GM12874 (cell line): ENCODE results near the gene SETD2.

ENCODE experiments used
- TF ChIP-seq, protein P1 (sequence below): IDR thresholded peaks from 2 replicates; pipeline ENCODE4 v1.5.1; 2011; ENCODE audit warnings: low read depth, mild to moderate bottlenecking, control low read depth, low read length, moderate library complexity; ENCODE audit not compliant: insufficient read depth

The SETD2 gene

DNA sequence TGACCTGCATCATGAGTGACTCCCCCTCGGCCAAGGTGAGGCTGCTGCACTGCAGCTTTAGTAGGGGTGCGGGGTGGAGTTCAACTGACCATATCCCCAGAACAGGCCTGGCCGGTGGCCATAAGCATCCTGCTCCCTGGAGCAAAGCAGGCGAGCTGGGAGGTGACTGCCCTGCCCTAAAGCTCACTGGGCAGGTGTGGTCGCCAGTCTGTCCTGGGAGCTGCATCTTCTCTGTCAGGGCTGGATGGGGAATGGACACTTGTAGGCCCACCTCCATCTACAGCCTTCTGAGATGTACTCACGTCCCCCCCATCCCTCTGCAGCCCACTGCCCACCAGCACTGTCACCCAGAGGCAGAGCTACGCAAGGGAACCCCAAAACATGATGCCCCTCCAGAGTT is 169.9 kb downstream of the SETD2 start:
- TF ChIP-seq, protein P1, sequence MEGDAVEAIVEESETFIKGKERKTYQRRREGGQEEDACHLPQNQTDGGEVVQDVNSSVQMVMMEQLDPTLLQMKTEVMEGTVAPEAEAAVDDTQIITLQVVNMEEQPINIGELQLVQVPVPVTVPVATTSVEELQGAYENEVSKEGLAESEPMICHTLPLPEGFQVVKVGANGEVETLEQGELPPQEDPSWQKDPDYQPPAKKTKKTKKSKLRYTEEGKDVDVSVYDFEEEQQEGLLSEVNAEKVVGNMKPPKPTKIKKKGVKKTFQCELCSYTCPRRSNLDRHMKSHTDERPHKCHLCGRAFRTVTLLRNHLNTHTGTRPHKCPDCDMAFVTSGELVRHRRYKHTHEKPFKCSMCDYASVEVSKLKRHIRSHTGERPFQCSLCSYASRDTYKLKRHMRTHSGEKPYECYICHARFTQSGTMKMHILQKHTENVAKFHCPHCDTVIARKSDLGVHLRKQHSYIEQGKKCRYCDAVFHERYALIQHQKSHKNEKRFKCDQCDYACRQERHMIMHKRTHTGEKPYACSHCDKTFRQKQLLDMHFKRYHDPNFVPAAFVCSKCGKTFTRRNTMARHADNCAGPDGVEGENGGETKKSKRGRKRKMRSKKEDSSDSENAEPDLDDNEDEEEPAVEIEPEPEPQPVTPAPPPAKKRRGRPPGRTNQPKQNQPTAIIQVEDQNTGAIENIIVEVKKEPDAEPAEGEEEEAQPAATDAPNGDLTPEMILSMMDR: no peak

DNA sequence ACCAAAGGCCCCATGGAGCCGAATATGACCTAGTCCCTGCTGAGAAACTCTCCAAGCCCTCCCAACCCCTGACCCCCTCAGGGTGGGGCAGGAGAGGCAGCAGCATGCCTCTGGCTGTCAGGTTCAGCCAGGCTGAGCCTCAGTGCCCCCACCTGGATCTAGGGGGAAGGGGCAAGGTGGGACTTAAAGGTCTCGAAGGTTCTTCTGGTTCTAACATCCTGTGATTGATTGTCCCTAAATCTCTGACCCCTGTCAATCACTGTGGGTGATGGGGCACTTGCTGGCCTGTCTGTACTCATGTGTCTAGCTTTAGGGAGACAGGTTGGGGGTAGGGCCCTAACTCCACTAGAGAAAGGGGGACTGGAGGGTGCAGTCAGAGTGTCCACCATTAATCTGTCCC is 170.6 kb downstream of the SETD2 start:
- TF ChIP-seq, protein P1: no peak

DNA sequence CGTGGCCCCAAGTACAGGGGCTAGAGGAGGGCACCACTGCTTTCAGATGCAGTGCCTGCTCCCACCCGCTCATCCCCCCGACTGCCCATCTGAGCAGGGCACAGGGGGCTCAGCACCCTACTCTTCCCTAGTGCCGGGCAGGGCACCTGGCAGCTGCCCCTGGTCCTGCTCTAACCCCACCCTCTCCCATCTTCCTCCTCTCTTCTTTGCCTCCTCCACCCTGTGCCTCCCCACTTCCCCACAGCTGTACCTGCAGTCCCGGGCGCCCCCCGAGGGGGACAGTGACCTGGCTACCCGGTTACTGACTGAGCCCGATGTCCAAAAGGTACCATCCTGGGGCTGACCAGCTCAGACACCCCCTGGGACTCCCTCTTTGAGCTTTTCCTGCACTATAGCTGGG is 171.7 kb downstream of the SETD2 start:
- TF ChIP-seq, protein P1: no peak

DNA sequence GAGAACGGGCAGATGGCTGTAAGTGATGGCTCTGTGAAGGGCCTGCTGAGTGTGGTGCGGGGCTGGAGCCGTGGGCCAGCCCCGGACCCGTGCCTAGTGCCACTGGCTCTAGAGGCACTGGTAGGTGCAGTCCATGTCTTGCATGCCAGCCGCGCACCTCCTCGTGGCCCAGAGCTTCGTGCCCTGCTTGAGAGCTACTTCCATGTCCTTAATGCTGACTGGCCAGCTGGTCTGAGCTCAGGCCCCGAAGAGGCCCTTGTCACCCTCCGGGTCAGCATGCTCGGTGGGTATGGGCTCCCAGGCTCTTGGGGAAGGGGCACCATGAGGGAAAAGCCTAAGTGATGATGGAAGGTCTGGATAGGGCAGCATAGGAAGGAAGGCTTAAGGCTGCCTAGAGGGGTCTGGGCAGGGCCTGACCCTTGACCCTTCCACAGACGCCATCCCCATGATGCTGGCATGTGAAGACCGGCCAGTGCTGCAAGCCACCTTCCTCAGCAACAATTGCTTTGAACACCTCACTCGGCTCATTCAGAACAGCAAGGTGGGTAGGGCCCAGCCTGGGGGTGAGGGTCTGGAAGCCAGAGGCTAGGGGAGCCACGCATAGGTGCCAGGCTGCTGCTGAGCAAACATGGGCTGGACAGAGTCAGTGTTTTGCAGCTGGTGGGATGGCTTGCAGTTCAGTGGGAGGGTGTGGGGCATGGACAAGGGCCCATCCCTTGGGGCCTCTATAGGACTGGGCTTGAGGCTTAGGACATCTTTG is 172.3 kb downstream of the SETD2 start:
- TF ChIP-seq, protein P1: no peak

DNA sequence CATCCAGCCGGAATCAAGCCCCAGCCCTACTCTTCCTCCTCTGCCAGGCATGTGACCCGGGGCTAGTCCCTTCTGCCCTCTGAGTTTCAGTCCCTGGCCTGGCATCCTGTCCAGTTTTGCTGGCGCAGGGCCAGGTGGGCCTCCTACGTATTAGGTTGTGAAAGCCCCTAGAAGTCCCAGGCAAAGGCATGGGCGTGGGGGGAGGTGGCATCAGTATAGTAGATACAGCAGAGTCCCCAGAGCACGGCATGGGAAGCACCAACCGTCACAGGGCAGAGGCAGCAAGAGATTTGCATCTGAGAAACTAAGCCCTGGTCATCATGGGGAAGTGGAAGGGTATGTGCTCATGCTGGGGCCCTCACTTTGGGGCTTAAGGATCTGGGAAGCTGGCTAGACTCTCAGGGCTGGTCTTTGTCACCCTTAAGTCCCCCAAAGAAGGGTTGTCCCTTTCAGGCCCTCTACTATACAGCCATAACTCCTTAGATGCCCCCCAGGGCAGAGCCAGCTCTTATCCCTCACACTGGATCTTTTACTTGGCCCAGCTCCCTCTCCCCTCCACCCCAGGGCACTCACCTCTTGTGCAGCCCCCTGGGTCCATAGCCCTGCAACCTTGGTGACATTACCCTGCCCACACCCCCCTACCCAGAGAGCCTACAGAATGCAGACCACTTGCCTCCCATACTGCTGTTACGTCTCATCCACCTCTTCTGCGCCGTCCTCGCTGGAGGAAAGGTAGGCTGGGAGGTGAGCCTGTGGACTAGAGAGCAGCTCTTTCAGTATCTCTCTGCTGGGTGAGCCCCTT is 173.1 kb downstream of the SETD2 start:
- TF ChIP-seq, protein P1: no peak

DNA sequence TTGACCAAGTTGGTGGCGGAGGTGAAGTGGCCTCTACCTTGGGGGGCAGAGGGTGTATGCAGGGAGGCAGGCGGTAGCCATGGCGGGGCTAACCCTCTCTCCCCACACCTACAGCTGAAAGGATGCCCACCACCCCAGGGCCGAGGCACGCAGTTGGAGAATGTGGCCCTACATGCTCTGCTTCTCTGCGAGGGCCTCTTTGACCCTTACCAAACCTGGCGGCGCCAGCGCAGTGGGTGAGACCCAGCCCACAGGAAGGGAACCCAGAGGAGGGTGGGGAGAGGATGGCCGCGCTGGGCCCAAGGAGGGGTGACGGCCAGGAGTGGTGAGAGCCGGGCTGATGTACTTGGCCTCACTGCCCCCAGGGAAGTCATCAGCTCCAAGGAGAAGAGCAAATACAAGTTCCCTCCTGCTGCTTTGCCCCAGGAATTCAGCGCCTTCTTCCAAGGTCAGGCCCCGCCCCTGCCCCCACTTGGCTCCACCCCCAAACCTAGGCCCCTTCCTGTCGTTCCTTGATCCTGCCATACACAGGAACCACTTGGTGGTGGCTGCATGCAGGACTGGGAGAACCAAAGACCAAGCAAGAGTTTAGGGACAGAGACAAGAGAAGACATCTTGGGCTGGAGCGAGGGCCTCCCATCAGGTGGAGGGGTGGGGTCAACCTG is 174.6 kb downstream of the SETD2 start:
- TF ChIP-seq, protein P1: no peak

DNA sequence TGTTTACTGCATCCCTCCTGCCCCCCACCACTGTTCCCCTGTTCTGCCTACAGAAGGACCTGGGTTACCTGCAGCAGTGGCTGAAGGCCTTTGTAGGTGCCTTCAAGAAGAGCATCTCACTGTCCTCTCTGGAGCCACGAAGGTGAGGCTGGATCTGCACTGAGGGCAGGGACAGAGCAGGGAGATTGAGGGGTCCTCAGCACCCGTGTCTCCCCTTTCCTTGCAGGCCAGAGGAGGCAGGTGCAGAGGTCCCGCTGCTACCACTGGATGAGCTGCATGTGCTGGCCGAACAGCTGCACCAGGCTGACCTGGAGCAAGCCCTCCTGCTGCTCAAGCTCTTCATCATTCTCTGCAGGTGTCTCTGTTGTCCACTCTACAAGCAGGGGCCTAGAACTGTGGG is 175.3 kb downstream of the SETD2 start:
- TF ChIP-seq, protein P1: no peak
